Gastroesophageal sphincter (tissue), 4 donors: ENCODE results near the gene MEF2C. TPM values are rescaled to one million over a fixed set of nuclear protein-coding genes. Genes with fewer than 3 reads are reported as not detected.
A peak's percentile ranks its signal among the peaks of the same experiment; 100 is the strongest.

Source experiments
- ATAC-seq: fragments of 150-250 bp; one replicate; pipeline ENCODE4 v1.9.1; 2016; ENCODE audit warnings: mild to moderate bottlenecking, moderate library complexity
- H3K27ac ChIP-seq, 4 donors: fragments of 200-600 bp; sonication (generic) in 3 of 4; 1 replicate in 3 of 4; 2 replicates in 1 of 4; pipeline ENCODE4 v1.5.1; 2016 to 2019
- H3K27me3 ChIP-seq: fragments of 200-600 bp; sonication (generic); one replicate; pipeline ENCODE4 v1.5.1; 2019
- H3K36me3 ChIP-seq, 2 donors: fragments of 200-600 bp; sonication (generic); one replicate each; pipeline ENCODE4 v1.5.1; 2019; ENCODE audit warnings: control low read depth in 1 of 2
- H3K4me1 ChIP-seq, 3 donors: fragments of 200-600 bp; sonication (generic); 1 replicate in 2 of 3; 2 replicates in 1 of 3; pipeline ENCODE4 v1.5.1; 2016 to 2019; ENCODE audit warnings: control low read depth in 2 of 3
- H3K4me3 ChIP-seq, 2 donors: fragments of 200-600 bp; sonication (generic); one replicate each; pipeline ENCODE4 v1.5.1; 2019; ENCODE audit warnings: mild to moderate bottlenecking in 1 of 2, moderate library complexity in 1 of 2
- H3K9me3 ChIP-seq, 3 donors: fragments of 200-600 bp; sonication (generic); one replicate each; pipeline ENCODE4 v1.5.1; 2017 to 2019; ENCODE audit warnings: control low read depth in 2 of 3
- EP300 ChIP-seq: sonication (generic); formaldehyde crosslinking; IDR thresholded peaks from one replicate; pipeline ENCODE4 v1.6.1; 2017; ENCODE audit warnings: antibody characterized with exemption, mild to moderate bottlenecking
- POLR2A ChIP-seq, 2 donors: fragments of 450-650 bp; IDR thresholded peaks; one replicate each; pipeline ENCODE4 v1.6.1; 2017; ENCODE audit warnings: antibody characterized with exemption in 2 of 2, mild to moderate bottlenecking in 2 of 2, moderate library complexity in 1 of 2
- POLR2AphosphoS5 ChIP-seq: sonication (generic); formaldehyde crosslinking; IDR thresholded peaks from one replicate; pipeline ENCODE4 v1.6.1; 2017; ENCODE audit warnings: antibody characterized with exemption
- WGBS, 2 donors: methylation state at CpG; one replicate each; pipeline ENCODE4 v1.1.5; 2018; ENCODE audit warnings: low coverage in 1 of 2; 5-methylcytosine and 5-hydroxymethylcytosine counted together
- total RNA-seq, 4 donors: library from RNA; depleted of rRNA; stranded (reverse); fragments of >200 nt; gene quantifications; one replicate each; pipeline ENCODE4 v1.1.0, GENCODE V29; 2016
- TF ChIP-seq, protein P1 (sequence below), 4 experiments: fragments of 200-600 bp in 2 of 4; fragments of 450-650 bp in 2 of 4; sonication (generic) in 1 of 4; IDR thresholded peaks; one replicate each; pipeline ENCODE4 v1.5.1; 2017 to 2019; ENCODE audit warnings: antibody characterized with exemption in 4 of 4, mild to moderate bottlenecking in 2 of 4, moderate library complexity in 2 of 4

MEF2C gene
- total RNA-seq, 4 donors from 2014 or later, result 23.1 to 66.9 (median 29.5) TPM

DNA sequence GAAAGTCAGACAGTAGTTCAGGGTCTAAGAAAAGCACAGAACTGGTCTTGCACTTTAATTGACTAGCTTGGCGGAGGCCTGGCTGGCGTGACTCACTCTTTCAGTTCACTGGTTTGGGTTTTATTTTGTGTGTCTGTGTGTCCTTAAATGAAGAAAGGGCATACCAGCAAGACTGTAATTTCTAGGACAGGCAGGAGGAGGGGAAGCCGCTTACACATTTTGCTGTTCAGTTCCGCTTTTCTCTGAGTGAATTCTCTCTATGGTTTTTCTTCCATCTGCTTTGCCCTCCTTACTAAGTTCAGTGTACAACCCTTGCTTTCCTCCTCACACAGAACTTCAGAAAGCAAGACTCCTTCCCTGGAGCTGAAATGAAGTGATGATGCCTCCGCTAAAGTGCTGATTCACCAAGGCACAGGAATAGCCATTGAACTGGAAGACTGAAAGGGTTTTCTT, 150.8 kb downstream of the MEF2C start:
- peak; percentile 17 for ATAC-seq
- TF ChIP-seq EP300 (no peak), POLR2AphosphoS5 (peak; percentile 10)
- peaks cover 0 to 24% (median 0%) of the 10 kb centered on the region in 3 donors for H3K4me1 ChIP-seq
- H3K27me3 ChIP-seq, result no peaks in the 10 kb centered on the region
- no peaks in the 10 kb centered on the region for H3K9me3 ChIP-seq
- H3K36me3 ChIP-seq, result peaks cover 0 to 13% of the 10 kb centered on the region in 2 donors
- peak overlapping the region in 3 of 4 donors; percentile 53 to 62 (median 58) for H3K27ac ChIP-seq
- 64 to 73% methylated on average over 3 to 4 of the region's 5 CpGs for WGBS, 2 donors
- H3K4me3 ChIP-seq, result no peak overlapping the region

DNA sequence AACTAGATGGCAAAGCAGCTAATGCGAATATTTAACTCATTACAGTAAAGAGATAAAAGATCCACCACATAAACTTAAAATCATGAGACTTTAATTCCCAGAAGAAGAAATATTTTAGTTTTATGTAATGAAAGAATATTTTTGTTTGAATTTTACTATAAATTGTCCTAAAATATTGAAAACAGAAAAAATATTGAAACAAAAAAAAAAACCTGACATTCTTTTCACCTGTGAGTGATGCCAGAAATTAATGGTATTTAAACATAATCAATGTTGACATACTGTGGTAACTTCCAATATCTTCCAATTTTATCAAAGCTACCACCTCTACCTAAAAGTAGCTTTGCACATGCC, 153.2 kb downstream of the MEF2C start:
- 0 to 9% methylated on average over 1 of the region's 1 CpG for WGBS, 2 donors
- Histone ChIP-seq H3K4me3 (no peak overlapping the region), H3K27ac (no peak overlapping the region), H3K9me3 (no peaks in the 10 kb centered on the region), H3K4me1 (peaks cover 0 to 13% (median 0%) of the 10 kb centered on the region in 3 donors), H3K27me3 (no peaks in the 10 kb centered on the region), H3K36me3 (peaks cover 0 to 37% of the 10 kb centered on the region in 2 donors)
- TF ChIP-seq EP300 (no peak), POLR2A (IDR thresholded peaks at IDR 0.05) (no peak), POLR2AphosphoS5 (no peak)
- TF ChIP-seq, protein P1, sequence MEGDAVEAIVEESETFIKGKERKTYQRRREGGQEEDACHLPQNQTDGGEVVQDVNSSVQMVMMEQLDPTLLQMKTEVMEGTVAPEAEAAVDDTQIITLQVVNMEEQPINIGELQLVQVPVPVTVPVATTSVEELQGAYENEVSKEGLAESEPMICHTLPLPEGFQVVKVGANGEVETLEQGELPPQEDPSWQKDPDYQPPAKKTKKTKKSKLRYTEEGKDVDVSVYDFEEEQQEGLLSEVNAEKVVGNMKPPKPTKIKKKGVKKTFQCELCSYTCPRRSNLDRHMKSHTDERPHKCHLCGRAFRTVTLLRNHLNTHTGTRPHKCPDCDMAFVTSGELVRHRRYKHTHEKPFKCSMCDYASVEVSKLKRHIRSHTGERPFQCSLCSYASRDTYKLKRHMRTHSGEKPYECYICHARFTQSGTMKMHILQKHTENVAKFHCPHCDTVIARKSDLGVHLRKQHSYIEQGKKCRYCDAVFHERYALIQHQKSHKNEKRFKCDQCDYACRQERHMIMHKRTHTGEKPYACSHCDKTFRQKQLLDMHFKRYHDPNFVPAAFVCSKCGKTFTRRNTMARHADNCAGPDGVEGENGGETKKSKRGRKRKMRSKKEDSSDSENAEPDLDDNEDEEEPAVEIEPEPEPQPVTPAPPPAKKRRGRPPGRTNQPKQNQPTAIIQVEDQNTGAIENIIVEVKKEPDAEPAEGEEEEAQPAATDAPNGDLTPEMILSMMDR (IDR thresholded peaks at IDR 0.05), result no peak
- ATAC-seq, result no peak

DNA sequence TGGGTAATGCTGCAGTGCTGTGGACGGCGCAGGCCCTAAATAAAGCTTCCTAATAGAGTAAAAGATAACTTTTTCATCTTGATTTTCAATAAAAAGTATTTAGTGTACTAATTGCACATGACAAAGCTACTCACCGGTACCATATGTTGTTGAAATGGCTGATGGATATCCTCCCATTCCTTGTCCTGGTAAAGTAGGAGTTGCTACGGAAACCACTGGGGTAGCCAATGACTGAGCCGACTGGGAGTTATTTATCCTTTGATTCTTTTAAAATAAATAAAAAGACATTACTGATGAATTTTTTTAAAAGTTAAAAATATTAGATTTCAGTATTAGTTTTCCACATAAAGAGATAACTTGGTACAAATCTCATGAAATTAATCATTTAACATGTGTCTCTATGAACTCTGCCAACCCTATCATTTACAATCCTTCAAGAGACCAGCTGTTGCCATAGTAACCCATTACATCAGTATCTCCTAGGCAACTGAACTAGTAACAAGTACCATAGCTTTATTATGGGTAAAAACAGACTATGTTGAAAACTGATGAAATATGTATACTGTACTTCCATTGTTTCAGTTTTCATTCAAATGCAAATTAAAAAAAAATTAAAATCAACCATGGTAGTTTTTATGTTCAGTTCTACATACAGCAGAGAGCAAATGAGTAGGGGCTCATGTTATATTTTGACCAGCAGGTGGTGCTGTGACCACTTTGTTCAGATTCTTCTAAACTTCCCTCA, 153.7 kb downstream of the MEF2C start:
- no peak overlapping the region for H3K27ac ChIP-seq
- TF ChIP-seq POLR2A (IDR thresholded peaks at IDR 0.05), result no peak
- TF ChIP-seq, protein P1 (IDR thresholded peaks at IDR 0.05), result peak; percentile 78 to 88 (median 84)
- no peaks in the 10 kb centered on the region for H3K27me3 ChIP-seq
- H3K4me3 ChIP-seq, result no peak overlapping the region
- peaks cover 0 to 13% (median 0%) of the 10 kb centered on the region in 3 donors for H3K4me1 ChIP-seq
- H3K36me3 ChIP-seq, result peaks cover 0 to 40% of the 10 kb centered on the region in 2 donors
- ATAC-seq, result peak; percentile 55
- WGBS, 2 donors, result 50 to 56% methylated on average over 5 of the region's 5 CpGs
- no peaks in the 10 kb centered on the region for H3K9me3 ChIP-seq

DNA sequence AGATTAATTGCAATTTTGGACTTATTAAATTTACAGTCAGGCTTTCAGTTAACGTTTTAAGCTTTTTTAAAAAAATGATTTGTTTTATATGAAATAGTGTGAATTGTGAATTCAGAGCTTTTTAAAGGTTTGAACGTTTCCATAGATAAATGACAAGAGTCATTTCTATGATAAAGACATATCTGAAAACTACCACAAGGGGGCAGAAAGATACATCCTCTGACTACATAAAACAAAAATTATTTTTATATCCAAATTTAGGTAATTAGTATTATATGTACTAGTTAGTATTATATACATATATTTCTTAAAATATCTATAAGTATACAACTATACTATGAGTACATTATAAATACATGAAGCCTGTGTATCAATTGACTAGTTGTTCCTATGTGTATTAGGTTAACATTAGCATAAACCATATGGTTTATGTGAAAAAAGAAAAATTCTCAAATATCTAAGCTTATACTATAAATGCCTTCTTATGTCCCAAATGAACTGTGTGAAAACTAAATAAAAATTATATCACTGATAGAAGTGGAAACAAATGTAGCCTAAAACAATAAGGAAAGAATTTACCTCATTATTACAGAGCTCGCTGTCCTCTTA, 155.2 kb downstream of the MEF2C start:
- H3K4me1 ChIP-seq, result peaks cover 0 to 13% (median 0%) of the 10 kb centered on the region in 3 donors
- H3K9me3 ChIP-seq, result no peaks in the 10 kb centered on the region
- no peak for ATAC-seq
- 35 to 36% methylated on average over 3 of the region's 3 CpGs for WGBS, 2 donors
- H3K36me3 ChIP-seq, result peaks cover 0 to 51% of the 10 kb centered on the region in 2 donors
- no peak overlapping the region for H3K4me3 ChIP-seq
- H3K27me3 ChIP-seq, result no peaks in the 10 kb centered on the region
- H3K27ac ChIP-seq, result no peak overlapping the region
- no peak for TF ChIP-seq EP300
- TF ChIP-seq, protein P1 (IDR thresholded peaks at IDR 0.05), result peak; percentile 46 to 58 (median 50)
- no peak for TF ChIP-seq POLR2AphosphoS5
- no peak for TF ChIP-seq POLR2A (IDR thresholded peaks at IDR 0.05)

DNA sequence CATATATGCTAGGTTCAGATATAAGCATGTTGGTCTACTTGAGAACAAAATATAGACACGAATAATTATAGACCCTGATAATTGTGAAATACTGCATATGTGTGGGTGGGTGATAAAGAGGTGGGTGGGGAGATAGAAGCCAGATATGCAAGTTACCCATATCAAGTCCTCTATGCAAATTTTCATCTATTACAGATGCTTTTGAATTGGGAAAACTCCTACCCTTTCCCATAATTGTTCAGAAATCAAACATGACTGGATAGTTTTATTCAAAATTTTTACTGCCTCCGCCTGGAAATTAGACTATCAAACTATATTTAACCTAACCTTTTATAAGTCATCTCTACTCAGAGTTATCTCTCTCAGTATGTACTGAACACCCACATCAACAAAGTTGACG, 157.5 kb downstream of the MEF2C start:
- no peaks in the 10 kb centered on the region for H3K27me3 ChIP-seq
- peaks cover 0 to 8% (median 0%) of the 10 kb centered on the region in 3 donors for H3K4me1 ChIP-seq
- peaks cover 0 to 73% of the 10 kb centered on the region in 2 donors for H3K36me3 ChIP-seq
- TF ChIP-seq EP300 (no peak), POLR2A (IDR thresholded peaks at IDR 0.05) (no peak), POLR2AphosphoS5 (no peak)
- TF ChIP-seq, protein P1 (IDR thresholded peaks at IDR 0.05), result no peak
- 87 to 94% methylated on average over 3 of the region's 3 CpGs for WGBS, 2 donors
- no peak for ATAC-seq
- H3K27ac ChIP-seq, result no peak overlapping the region
- no peak overlapping the region for H3K4me3 ChIP-seq
- H3K9me3 ChIP-seq, result no peaks in the 10 kb centered on the region
